ENCODE results near the gene IGSF9B. TPM values are rescaled to one million over a fixed set of nuclear protein-coding genes. Genes with fewer than 3 reads are reported as not detected.

Gene IGSF9B
- total RNA-seq, 1 experiment from 2014 or later = 2.2 TPM

DNA sequence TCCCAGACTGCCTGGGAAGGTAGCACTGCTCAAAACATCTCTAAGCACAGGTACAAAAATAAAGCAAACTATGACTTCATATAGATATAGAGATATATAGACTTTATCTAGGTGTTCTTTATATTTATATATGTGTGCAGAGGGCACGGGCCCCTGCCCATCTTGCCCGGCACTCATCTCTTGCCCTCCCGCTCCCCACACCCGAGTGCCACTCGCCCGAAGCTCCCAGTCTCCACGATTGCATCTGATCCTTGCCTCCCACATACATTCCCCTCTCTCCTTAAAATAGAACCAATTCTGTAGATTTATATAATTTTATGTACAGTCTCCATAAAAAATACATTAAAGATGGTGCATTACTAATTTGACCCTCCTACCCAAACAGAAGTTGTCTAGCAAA is 55.5 kb downstream of the IGSF9B start:
- H3K27me3 ChIP-seq (ENCODE audit: control insufficient read depth, insufficient read depth, low read length) = no peaks in the 10 kb centered on the region
- BruUV-seq (replicated peaks) = TSS peak; percentile 40
- H3K27ac ChIP-seq (ENCODE audit: low read length) = no peak overlapping the region
- H3K9me3 ChIP-seq (ENCODE audit: control insufficient read depth, insufficient read depth, low read depth, low read length) = no peaks in the 10 kb centered on the region
- intact Hi-C loops (cut with micrococcal nuclease; ENCODE audit: unreplicated experiment) = no loop called here
- ChIA-PET POLR2A (no interaction called here), CTCF (no interaction called here)
- H3K4me1 ChIP-seq (ENCODE audit: control insufficient read depth, insufficient read depth, low read length) = no peaks in the 10 kb centered on the region
- in situ Hi-C loops (cut with HindIII; ENCODE audit: low pct_unique_long_range_greater_than_20kb, low sequenced_read_pairs) = no loop called here
- no peaks in the 10 kb centered on the region for H3K36me3 ChIP-seq (ENCODE audit: control insufficient read depth, insufficient read depth, low read length)
- no peak overlapping the region for H3K4me3 ChIP-seq (ENCODE audit: low read depth in 2 of 2, low read length in 2 of 2)
- no peak for DNase-seq (ENCODE audit: low read depth, low spot score)
- TF ChIP-seq POLR2AphosphoS5 (IDR thresholded peaks at IDR 0.05; ENCODE audit: low read depth, low read length) (no peak), TCF7L2 (IDR thresholded peaks at IDR 0.05; ENCODE audit: low read depth, low read length) (no peak), SIN3A (IDR thresholded peaks at IDR 0.05; ENCODE audit: borderline replicate concordance, insufficient read depth, low read depth, low read length) (no peak)
- TF ChIP-seq, protein P1, sequence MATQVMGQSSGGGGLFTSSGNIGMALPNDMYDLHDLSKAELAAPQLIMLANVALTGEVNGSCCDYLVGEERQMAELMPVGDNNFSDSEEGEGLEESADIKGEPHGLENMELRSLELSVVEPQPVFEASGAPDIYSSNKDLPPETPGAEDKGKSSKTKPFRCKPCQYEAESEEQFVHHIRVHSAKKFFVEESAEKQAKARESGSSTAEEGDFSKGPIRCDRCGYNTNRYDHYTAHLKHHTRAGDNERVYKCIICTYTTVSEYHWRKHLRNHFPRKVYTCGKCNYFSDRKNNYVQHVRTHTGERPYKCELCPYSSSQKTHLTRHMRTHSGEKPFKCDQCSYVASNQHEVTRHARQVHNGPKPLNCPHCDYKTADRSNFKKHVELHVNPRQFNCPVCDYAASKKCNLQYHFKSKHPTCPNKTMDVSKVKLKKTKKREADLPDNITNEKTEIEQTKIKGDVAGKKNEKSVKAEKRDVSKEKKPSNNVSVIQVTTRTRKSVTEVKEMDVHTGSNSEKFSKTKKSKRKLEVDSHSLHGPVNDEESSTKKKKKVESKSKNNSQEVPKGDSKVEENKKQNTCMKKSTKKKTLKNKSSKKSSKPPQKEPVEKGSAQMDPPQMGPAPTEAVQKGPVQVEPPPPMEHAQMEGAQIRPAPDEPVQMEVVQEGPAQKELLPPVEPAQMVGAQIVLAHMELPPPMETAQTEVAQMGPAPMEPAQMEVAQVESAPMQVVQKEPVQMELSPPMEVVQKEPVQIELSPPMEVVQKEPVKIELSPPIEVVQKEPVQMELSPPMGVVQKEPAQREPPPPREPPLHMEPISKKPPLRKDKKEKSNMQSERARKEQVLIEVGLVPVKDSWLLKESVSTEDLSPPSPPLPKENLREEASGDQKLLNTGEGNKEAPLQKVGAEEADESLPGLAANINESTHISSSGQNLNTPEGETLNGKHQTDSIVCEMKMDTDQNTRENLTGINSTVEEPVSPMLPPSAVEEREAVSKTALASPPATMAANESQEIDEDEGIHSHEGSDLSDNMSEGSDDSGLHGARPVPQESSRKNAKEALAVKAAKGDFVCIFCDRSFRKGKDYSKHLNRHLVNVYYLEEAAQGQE (IDR thresholded peaks at IDR 0.05; ENCODE audit: insufficient read depth in 1 of 2, low read depth in 2 of 2, low read length in 1 of 2) = no peak
- TF ChIP-seq, protein P2, sequence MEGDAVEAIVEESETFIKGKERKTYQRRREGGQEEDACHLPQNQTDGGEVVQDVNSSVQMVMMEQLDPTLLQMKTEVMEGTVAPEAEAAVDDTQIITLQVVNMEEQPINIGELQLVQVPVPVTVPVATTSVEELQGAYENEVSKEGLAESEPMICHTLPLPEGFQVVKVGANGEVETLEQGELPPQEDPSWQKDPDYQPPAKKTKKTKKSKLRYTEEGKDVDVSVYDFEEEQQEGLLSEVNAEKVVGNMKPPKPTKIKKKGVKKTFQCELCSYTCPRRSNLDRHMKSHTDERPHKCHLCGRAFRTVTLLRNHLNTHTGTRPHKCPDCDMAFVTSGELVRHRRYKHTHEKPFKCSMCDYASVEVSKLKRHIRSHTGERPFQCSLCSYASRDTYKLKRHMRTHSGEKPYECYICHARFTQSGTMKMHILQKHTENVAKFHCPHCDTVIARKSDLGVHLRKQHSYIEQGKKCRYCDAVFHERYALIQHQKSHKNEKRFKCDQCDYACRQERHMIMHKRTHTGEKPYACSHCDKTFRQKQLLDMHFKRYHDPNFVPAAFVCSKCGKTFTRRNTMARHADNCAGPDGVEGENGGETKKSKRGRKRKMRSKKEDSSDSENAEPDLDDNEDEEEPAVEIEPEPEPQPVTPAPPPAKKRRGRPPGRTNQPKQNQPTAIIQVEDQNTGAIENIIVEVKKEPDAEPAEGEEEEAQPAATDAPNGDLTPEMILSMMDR (IDR thresholded peaks at IDR 0.05) = no peak
- no peak for ATAC-seq

DNA sequence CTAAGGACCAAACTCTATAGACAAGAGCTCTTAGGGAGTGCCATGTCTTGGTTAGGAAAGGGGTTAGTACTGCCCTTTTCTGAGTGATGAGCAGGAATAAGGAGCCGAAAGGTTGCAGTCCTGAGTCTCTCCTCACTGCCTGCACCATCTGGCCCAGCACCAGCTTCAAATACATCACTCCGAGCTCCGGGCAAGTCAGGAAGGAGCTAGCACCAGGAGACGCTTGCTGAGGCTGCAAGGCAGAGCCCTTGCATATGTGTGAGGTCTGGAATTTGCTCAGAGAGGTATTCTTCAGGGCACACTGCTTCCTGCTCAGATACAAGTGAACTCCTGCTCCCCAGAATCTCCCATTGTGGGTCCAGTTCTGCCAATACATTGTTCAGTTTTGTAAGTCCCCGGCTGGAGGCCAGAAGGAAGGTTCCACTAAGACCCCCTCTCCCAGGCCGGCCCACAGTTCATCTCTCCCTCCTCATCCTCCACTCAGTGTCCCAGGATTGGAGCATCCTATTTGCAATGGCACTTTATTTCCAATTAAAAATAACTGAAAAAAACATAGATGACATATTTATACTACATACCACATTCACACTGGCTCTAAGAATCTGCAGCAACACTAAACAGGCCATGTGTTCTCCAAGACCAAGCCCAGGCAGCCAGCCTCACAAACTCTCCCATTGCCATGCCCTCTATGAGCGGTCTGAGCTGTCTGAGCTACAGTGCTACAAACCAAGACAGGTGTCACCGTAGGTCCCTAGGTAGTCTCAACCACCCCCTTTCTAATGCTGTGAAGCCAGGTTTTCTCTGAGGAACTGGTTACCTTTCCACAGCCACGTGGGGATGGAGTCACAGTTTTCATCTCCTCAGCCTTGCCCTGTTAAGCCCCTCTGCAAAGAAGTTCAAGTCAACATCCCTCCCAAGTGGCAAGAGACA is 56.3 kb downstream of the IGSF9B start:
- no peak for TF ChIP-seq TCF7L2 (IDR thresholded peaks at IDR 0.05; ENCODE audit: low read depth, low read length)
- TF ChIP-seq SIN3A (IDR thresholded peaks at IDR 0.05; ENCODE audit: borderline replicate concordance, insufficient read depth, low read depth, low read length) = no peak
- TF ChIP-seq, protein P2 (IDR thresholded peaks at IDR 0.05) = no peak
- TF ChIP-seq, protein P1 (IDR thresholded peaks at IDR 0.05; ENCODE audit: insufficient read depth in 1 of 2, low read depth in 2 of 2, low read length in 1 of 2) = no peak
- no peak for TF ChIP-seq POLR2AphosphoS5 (IDR thresholded peaks at IDR 0.05; ENCODE audit: low read depth, low read length)
- in situ Hi-C loops (cut with HindIII; ENCODE audit: low pct_unique_long_range_greater_than_20kb, low sequenced_read_pairs) (no loop called here), intact Hi-C loops (cut with micrococcal nuclease; ENCODE audit: unreplicated experiment) (no loop called here)
- POLR2A ChIA-PET = no interaction called here
- BruUV-seq (replicated peaks) = no TSS peak
- no peak for DNase-seq (ENCODE audit: low read depth, low spot score)
- H3K9me3 ChIP-seq (ENCODE audit: control insufficient read depth, insufficient read depth, low read depth, low read length) = no peaks in the 10 kb centered on the region
- CTCF ChIA-PET = no interaction called here
- ATAC-seq = no peak
- no peak overlapping the region for H3K4me3 ChIP-seq (ENCODE audit: low read depth in 2 of 2, low read length in 2 of 2)
- H3K27ac ChIP-seq (ENCODE audit: low read length) = no peak overlapping the region
- no peaks in the 10 kb centered on the region for H3K4me1 ChIP-seq (ENCODE audit: control insufficient read depth, insufficient read depth, low read length)
- no peaks in the 10 kb centered on the region for H3K36me3 ChIP-seq (ENCODE audit: control insufficient read depth, insufficient read depth, low read length)
- no peaks in the 10 kb centered on the region for H3K27me3 ChIP-seq (ENCODE audit: control insufficient read depth, insufficient read depth, low read length)

Data from Panc1 (cell line).